Loucy (cell line): ENCODE data around the gene RFX1.

ENCODE experiments used
- H2AFZ ChIP-seq: fragments of 200-600 bp; sonication (generic); 2 replicates; pipeline ENCODE4 v1.6.0; 2016; ENCODE audit warnings: antibody characterized with exemption, mild to moderate bottlenecking, low read length, moderate library complexity
- H3F3A ChIP-seq: fragments of 200-600 bp; 2 replicates; pipeline ENCODE4 v1.6.0; 2016; ENCODE audit warnings: antibody characterized with exemption, low read depth, mild to moderate bottlenecking
- H3K27me3 ChIP-seq: fragments of 200-600 bp; sonication (generic); 2 replicates; pipeline ENCODE4 v1.6.1; 2014; ENCODE audit warnings: low read length, mild to moderate bottlenecking; ENCODE audit not compliant: insufficient read depth, poor library complexity, severe bottlenecking
- H3K36me3 ChIP-seq: fragments of 200-600 bp; sonication (generic); 2 replicates; pipeline ENCODE4 v1.6.1; 2016; ENCODE audit warnings: low read length; ENCODE audit not compliant: insufficient read depth
- H3K4me1 ChIP-seq: fragments of 200-600 bp; sonication (generic); 2 replicates; pipeline ENCODE4 v1.5.1; 2014; ENCODE audit warnings: low read length, mild to moderate bottlenecking; ENCODE audit not compliant: insufficient read depth, poor library complexity, severe bottlenecking
- H3K4me2 ChIP-seq: fragments of 200-600 bp; sonication (generic); 2 replicates; pipeline ENCODE4 v1.6.0; 2014; ENCODE audit warnings: antibody characterized with exemption, low read length, low read depth, mild to moderate bottlenecking; ENCODE audit not compliant: poor library complexity, severe bottlenecking
- H3K4me3 ChIP-seq: fragments of 200-600 bp; sonication (generic); 2 replicates; pipeline ENCODE4 v1.5.1; 2014; ENCODE audit warnings: low read length, mild to moderate bottlenecking, mixed read lengths; ENCODE audit not compliant: poor library complexity, severe bottlenecking
- H3K79me2 ChIP-seq: fragments of 200-600 bp; sonication (generic); 2 replicates; pipeline ENCODE4 v1.6.1; 2014; ENCODE audit warnings: low read length; ENCODE audit not compliant: insufficient read depth
- H3K9ac ChIP-seq: fragments of 200-600 bp; sonication (generic); 2 replicates; pipeline ENCODE4 v1.6.0; 2014; ENCODE audit warnings: mild to moderate bottlenecking, low read depth, low read length, moderate library complexity; ENCODE audit not compliant: poor library complexity, severe bottlenecking
- H3K9me2 ChIP-seq: fragments of 200-600 bp; sonication (generic); replicated peaks from 2 replicates; pipeline ENCODE4 v1.6.1; 2016; ENCODE audit warnings: low read depth, low read length, mixed read lengths
- H3K9me3 ChIP-seq: fragments of 200-600 bp; sonication (generic); 2 replicates; pipeline ENCODE4 v1.6.1; 2014; ENCODE audit warnings: mild to moderate bottlenecking, antibody characterized with exemption, low read length, low read depth; ENCODE audit not compliant: insufficient read depth
- H4K20me1 ChIP-seq: fragments of 200-600 bp; sonication (generic); 2 replicates; pipeline ENCODE4 v1.6.0; 2014; ENCODE audit warnings: antibody characterized with exemption, low read length, mild to moderate bottlenecking; ENCODE audit not compliant: insufficient read depth, poor library complexity, severe bottlenecking
- CTCF ChIP-seq: fragments of 200-600 bp; sonication (generic); conservative IDR thresholded peaks from 2 replicates; pipeline ENCODE4 v1.5.1; 2014; ENCODE audit warnings: mild to moderate bottlenecking, antibody characterized with exemption, low read length
- EZH2phosphoT487 ChIP-seq: fragments of 200-600 bp; IDR thresholded peaks from 2 replicates; pipeline ENCODE4 v1.6.1; 2018; ENCODE audit warnings: antibody characterized with exemption, mild to moderate bottlenecking, moderate library complexity, borderline replicate concordance

The RFX1 gene

DNA sequence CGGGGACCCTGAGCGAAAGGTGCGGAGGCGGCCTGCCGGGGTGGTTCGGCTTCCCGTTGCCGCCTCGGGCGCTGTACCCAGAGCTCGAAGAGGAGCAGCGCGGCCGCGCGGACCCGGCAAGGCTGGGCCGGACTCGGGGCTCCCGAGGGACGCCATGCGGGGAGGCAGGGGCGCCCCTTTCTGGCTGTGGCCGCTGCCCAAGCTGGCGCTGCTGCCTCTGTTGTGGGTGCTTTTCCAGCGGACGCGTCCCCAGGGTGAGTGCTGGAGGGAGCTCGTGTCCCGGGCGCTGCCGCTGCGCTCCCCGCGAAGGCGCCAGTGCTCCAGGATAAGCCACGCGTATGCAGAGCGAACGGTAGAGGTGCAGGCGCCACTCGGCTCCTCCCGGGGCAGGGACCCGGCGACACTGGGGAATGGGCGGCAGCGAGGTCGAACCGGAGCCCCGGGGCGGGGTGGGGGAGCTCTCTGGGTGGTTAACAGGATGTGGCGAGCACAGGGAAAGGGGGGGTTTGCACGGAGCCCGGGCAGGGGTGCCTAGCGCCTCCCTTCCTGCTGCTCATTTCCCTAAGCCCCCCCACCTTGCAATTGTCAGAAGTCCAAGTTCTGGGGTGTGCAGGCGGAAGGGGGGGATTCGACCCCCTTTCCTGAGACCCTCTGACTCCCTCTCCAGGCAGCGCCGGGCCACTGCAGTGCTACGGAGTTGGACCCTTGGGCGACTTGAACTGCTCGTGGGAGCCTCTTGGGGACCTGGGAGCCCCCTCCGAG is 25.8 kb upstream of the RFX1 start, which contains the start of gene IL27RA:
Gene IL27RA, plus strand, starts transcription at position 44 of the 762 bp plus-strand sequence. Its CDS starts 111 bp downstream, at position 155.
- Histone ChIP-seq H3F3A (peaks cover 7% of the 10 kb centered on the region; the same call in 1 of the 2 replicates), H3K9ac (peak within 1 kb of the TSS; percentile 78), H3K9me2 (no peaks in the 10 kb centered on the region), H3K9me3 (no peaks in the 10 kb centered on the region), H3K27me3 (no peaks in the 10 kb centered on the region), H3K4me3 (peak within 1 kb of the TSS; percentile 76), H2AFZ (peak within 1 kb of the TSS; percentile 93), H3K79me2 (peaks cover 10% of the 10 kb centered on the region; the same call in 1 of the 2 replicates), H3K4me1 (peaks cover 5% of the 10 kb centered on the region), H4K20me1 (no peaks in the 10 kb centered on the region), H3K36me3 (no peaks in the 10 kb centered on the region), H3K4me2 (peak within 1 kb of the TSS; percentile 74)
- TF ChIP-seq CTCF: peak; percentile 78
- TF ChIP-seq EZH2phosphoT487: no peak

- H3K36me3 ChIP-seq: no peaks in the 10 kb centered on the region
- H3K4me3 ChIP-seq: peak overlapping the region; percentile 76
- H2AFZ ChIP-seq: peak overlapping the region; percentile 93
- H3K27me3 ChIP-seq: no peaks in the 10 kb centered on the region
- no peaks in the 10 kb centered on the region for H3K9me3 ChIP-seq
- TF ChIP-seq EZH2phosphoT487: no peak
- TF ChIP-seq CTCF: no peak
- no peaks in the 10 kb centered on the region for H4K20me1 ChIP-seq
- H3K4me2 ChIP-seq: peak overlapping the region; percentile 74
- peaks cover 10% of the 10 kb centered on the region; the same call in 1 of the 2 replicates for H3K79me2 ChIP-seq
- no peaks in the 10 kb centered on the region for H3K9me2 ChIP-seq
- H3F3A ChIP-seq: peaks cover 7% of the 10 kb centered on the region; the same call in 1 of the 2 replicates
- peak overlapping the region; percentile 78 for H3K9ac ChIP-seq
- H3K4me1 ChIP-seq: peaks cover 5% of the 10 kb centered on the region
Measured at GRCh38 chr19:14030997-14031718, 25.0 kb upstream of the RFX1 start.

DNA sequence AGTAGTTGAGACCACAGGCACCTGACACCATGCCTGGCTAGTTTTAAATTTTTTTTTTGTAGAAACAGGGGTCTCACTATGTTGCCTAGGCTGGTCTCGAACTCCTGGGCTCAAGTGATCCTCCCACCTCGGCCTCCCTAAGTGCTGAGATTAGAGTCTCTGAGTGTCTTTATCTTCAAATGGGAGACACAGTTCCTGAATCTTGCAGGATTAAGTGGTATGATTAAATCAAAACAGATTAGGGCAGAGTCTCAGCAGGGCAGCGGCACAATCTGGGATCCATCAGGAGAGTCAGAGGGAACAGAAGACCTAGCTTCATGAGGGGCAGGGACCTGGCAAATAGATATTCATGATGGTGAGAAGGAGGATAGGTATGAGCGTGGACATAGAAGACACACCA is 22.8 kb upstream of the RFX1 start:
- TF ChIP-seq EZH2phosphoT487 (no peak), CTCF (no peak)
- Histone ChIP-seq H3K36me3 (no peaks in the 10 kb centered on the region), H2AFZ (no peak overlapping the region), H3K9me3 (no peaks in the 10 kb centered on the region), H3K4me2 (no peak overlapping the region), H3K9ac (no peak overlapping the region), H3K9me2 (no peaks in the 10 kb centered on the region), H3K79me2 (peaks cover 8% of the 10 kb centered on the region; the same call in 1 of the 2 replicates), H3K27me3 (no peaks in the 10 kb centered on the region), H4K20me1 (no peaks in the 10 kb centered on the region), H3K4me1 (peaks cover 5% of the 10 kb centered on the region), H3K4me3 (no peak overlapping the region), H3F3A (peaks cover 7% of the 10 kb centered on the region; the same call in 1 of the 2 replicates)
